ENCODE measurements around the gene TSPAN19.

GRCh38 chr12:84978921-84979320 lies 57.2 kb downstream of the TSPAN19 start:
- no peak for TF ChIP-seq CTCF (IDR thresholded peaks at IDR 0.05)
- no peak for TF ChIP-seq POLR2A (IDR thresholded peaks at IDR 0.05)
- TF ChIP-seq POLR2AphosphoS5 (IDR thresholded peaks at IDR 0.05): no peak

All from breast epithelium (tissue), 3 donors.